Mesendoderm (in vitro differentiated cells): Measurements from ENCODE around the gene PTPRA.
"Not testable (repeated sequence)": the region's sequence is repeated elsewhere in the genome, so short reads cannot be mapped to it uniquely, and the experiment has no call there.

Experiments
- DNase-seq: peaks from one replicate; pipeline ENCODE4 v3.0.0; 2013
- H2AK5ac ChIP-seq: 2 replicates; pipeline ENCODE4 v1.6.1; 2013; ENCODE audit warnings: low read length, inconsistent platforms
- H2BK120ac ChIP-seq: 2 replicates; pipeline ENCODE4 v1.6.1; 2013; ENCODE audit warnings: low read depth, mild to moderate bottlenecking, low read length, moderate library complexity, mixed read lengths
- H2BK15ac ChIP-seq: replicated peaks from 2 replicates; pipeline ENCODE4 v1.6.1; 2013; ENCODE audit warnings: low read depth, mild to moderate bottlenecking, moderate library complexity
- H2BK5ac ChIP-seq: 2 replicates; pipeline ENCODE4 v1.6.1; 2013; ENCODE audit warnings: low read length, inconsistent platforms
- H3K18ac ChIP-seq: 2 replicates; pipeline ENCODE4 v1.6.1; 2013; ENCODE audit warnings: mild to moderate bottlenecking, low read length, mixed read lengths
- H3K23ac ChIP-seq: one replicate; pipeline ENCODE4 v1.6.1; 2013; ENCODE audit warnings: low read length
- H3K27ac ChIP-seq: 2 replicates; pipeline ENCODE4 v1.5.1; 2013; ENCODE audit warnings: low read depth, mild to moderate bottlenecking, inconsistent platforms, low read length, moderate library complexity
- H3K27me3 ChIP-seq: 2 replicates; pipeline ENCODE4 v1.6.1; 2013; ENCODE audit warnings: low read length, control low read depth, mild to moderate bottlenecking, inconsistent platforms; ENCODE audit not compliant: insufficient read depth, poor library complexity
- H3K36me3 ChIP-seq: 2 replicates; pipeline ENCODE4 v1.6.1; 2013; ENCODE audit warnings: low read length, inconsistent platforms; ENCODE audit not compliant: control insufficient read depth, insufficient read depth
- H3K4ac ChIP-seq: one replicate; pipeline ENCODE4 v1.6.1; 2013; ENCODE audit warnings: low read depth, mild to moderate bottlenecking, low read length, moderate library complexity
- H3K4me1 ChIP-seq: 2 replicates; pipeline ENCODE4 v1.6.1; 2013; ENCODE audit warnings: low read depth, low read length, inconsistent platforms; ENCODE audit not compliant: control insufficient read depth
- H3K4me2 ChIP-seq: 2 replicates; pipeline ENCODE4 v1.6.1; 2013; ENCODE audit warnings: low read length
- H3K4me3 ChIP-seq: 2 replicates; pipeline ENCODE4 v1.5.1; 2013; ENCODE audit warnings: mild to moderate bottlenecking, low read length
- H3K56ac ChIP-seq: one replicate; pipeline ENCODE4 v1.6.1; 2013; ENCODE audit warnings: low read length
- H3K79me1 ChIP-seq: 2 replicates; pipeline ENCODE4 v1.6.1; 2013; ENCODE audit warnings: low read length, inconsistent platforms
- H3K79me2 ChIP-seq: 2 replicates; pipeline ENCODE4 v1.6.1; 2013; ENCODE audit warnings: mild to moderate bottlenecking, low read length; ENCODE audit not compliant: control insufficient read depth, insufficient read depth
- H3K9ac ChIP-seq: 2 replicates; pipeline ENCODE4 v1.6.1; 2013; ENCODE audit warnings: low read length, inconsistent platforms
- H4K5ac ChIP-seq: one replicate; pipeline ENCODE4 v1.6.1; 2013; ENCODE audit warnings: low read length
- H4K8ac ChIP-seq: one replicate; pipeline ENCODE4 v1.6.1; 2013; ENCODE audit warnings: low read depth, mild to moderate bottlenecking, control low read depth, low read length, moderate library complexity
- WGBS: extraction: QIAGEN DNeasy Blood & Tissue Kit; methylation state at CpG from one replicate; pipeline ENCODE4 v1.1.7; 2013; ENCODE audit warnings: low lambda C conversion rate, missing lambda C conversion rate; ENCODE audit not compliant: insufficient coverage; ENCODE audit errors: extremely low coverage; 5-methylcytosine and 5-hydroxymethylcytosine counted together

The PTPRA gene

DNA sequence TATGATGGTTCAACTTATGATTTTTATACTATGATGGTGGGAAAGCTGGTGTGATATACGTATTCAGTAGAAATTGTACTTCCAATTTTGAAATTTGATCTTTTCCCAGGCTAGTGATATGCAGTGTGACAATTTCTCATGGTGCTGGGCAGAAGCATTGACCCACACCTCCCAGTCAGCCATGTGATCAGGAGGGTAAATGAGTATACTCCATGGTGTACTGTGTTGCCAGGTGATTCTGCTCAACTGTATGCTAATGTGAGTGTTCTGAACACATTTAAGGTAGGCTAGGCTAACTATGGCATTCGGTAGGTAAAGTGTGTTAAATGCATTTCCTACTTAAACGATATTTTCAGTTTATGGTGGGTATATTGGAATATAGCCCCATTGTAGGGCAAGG, 19.1 kb downstream of the PTPRA start:
- H3K4me3 ChIP-seq: no peak overlapping the region
- no peak overlapping the region for H3K56ac ChIP-seq
- no peak overlapping the region for H3K27ac ChIP-seq
- H4K8ac ChIP-seq: no peak overlapping the region
- H3K9ac ChIP-seq: no peak overlapping the region
- H2BK120ac ChIP-seq: no peak overlapping the region
- peaks cover 9% of the 10 kb centered on the region for H3K79me1 ChIP-seq
- no peak overlapping the region for H2AK5ac ChIP-seq
- no peak overlapping the region for H3K18ac ChIP-seq
- H2BK5ac ChIP-seq: no peak overlapping the region
- H3K27me3 ChIP-seq: no peaks in the 10 kb centered on the region
- no peaks in the 10 kb centered on the region for H3K36me3 ChIP-seq
- H2BK15ac ChIP-seq: no peak overlapping the region
- DNase-seq: no peak
- no CpG with 5 or more reads among the region's 3 CpGs for WGBS
- no peaks in the 10 kb centered on the region for H3K4me1 ChIP-seq
- no peak overlapping the region for H3K23ac ChIP-seq
- no peak overlapping the region for H4K5ac ChIP-seq
- H3K79me2 ChIP-seq: peaks cover 19% of the 10 kb centered on the region
- no peak overlapping the region for H3K4ac ChIP-seq
- no peak overlapping the region for H3K4me2 ChIP-seq

DNA sequence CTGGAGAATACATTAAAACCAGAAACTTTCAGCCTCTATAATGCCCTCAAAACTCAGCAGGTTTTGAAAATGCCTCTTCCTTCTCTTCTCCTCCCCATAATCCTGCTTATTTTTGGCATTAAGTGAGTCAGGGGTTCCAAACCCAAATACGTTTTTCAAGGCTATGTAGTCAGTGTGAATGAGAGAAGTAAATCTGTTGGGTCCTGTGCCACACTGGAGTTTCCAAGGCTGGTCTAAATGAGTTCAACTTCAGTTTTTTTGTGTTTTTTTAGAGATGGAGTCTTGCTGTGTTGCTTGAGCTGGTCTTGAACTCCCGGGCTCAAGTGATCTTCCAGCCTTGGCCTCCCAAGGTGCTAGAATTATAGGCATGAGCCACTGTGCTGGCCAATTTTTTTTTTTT, 20.9 kb downstream of the PTPRA start:
- H4K5ac ChIP-seq: no peak overlapping the region
- WGBS: no CpG with 5 or more reads among the region's 2 CpGs
- H3K4me2 ChIP-seq: no peak overlapping the region
- H3K79me2 ChIP-seq: peaks cover 11% of the 10 kb centered on the region
- no peak overlapping the region for H2BK5ac ChIP-seq
- no peaks in the 10 kb centered on the region for H3K4me1 ChIP-seq
- no peak overlapping the region for H3K4ac ChIP-seq
- no peak overlapping the region for H2AK5ac ChIP-seq
- H3K9ac ChIP-seq: no peak overlapping the region
- no peak overlapping the region for H3K27ac ChIP-seq
- no peak overlapping the region for H3K4me3 ChIP-seq
- H3K27me3 ChIP-seq: no peaks in the 10 kb centered on the region
- H2BK120ac ChIP-seq: no peak overlapping the region
- no peaks in the 10 kb centered on the region for H3K36me3 ChIP-seq
- H3K79me1 ChIP-seq: peaks cover 6% of the 10 kb centered on the region
- no peak overlapping the region for H2BK15ac ChIP-seq
- no peak overlapping the region for H4K8ac ChIP-seq
- DNase-seq: no peak
- no peak overlapping the region for H3K23ac ChIP-seq
- no peak overlapping the region for H3K56ac ChIP-seq
- no peak overlapping the region for H3K18ac ChIP-seq

- DNase-seq, H3K4me2 ChIP-seq, H3K18ac ChIP-seq, H3K27ac ChIP-seq, H3K23ac ChIP-seq, H3K4me3 ChIP-seq, H4K8ac ChIP-seq, H2BK120ac ChIP-seq, H3K4ac ChIP-seq, H2AK5ac ChIP-seq, H3K27me3 ChIP-seq, H2BK5ac ChIP-seq, H3K56ac ChIP-seq, H3K79me1 ChIP-seq, H2BK15ac ChIP-seq, H3K4me1 ChIP-seq, H3K9ac ChIP-seq, H3K36me3 ChIP-seq, H4K5ac ChIP-seq, H3K79me2 ChIP-seq: not testable (repeated sequence)
- no CpG with 5 or more reads among the region's 3 CpGs for WGBS
Observed at GRCh38 chr20:2895154-2895553, 21.9 kb downstream of the PTPRA start.

GRCh38 chr20:2899243-2899642, 26.0 kb downstream of the PTPRA start:
- no peaks in the 10 kb centered on the region for H3K36me3 ChIP-seq
- H2BK15ac ChIP-seq: no peak overlapping the region
- H3K4me1 ChIP-seq: no peaks in the 10 kb centered on the region
- H3K4me2 ChIP-seq: no peak overlapping the region
- DNase-seq: no peak
- peaks cover 2% of the 10 kb centered on the region for H3K79me2 ChIP-seq
- H3K4me3 ChIP-seq: no peak overlapping the region
- H3K56ac ChIP-seq: no peak overlapping the region
- H2AK5ac ChIP-seq: no peak overlapping the region
- H3K27me3 ChIP-seq: no peaks in the 10 kb centered on the region
- no peak overlapping the region for H3K18ac ChIP-seq
- H2BK5ac ChIP-seq: no peak overlapping the region
- H3K27ac ChIP-seq: no peak overlapping the region
- H2BK120ac ChIP-seq: no peak overlapping the region
- WGBS: 100% methylated on average over 1 of the region's 3 CpGs
- H3K23ac ChIP-seq: no peak overlapping the region
- peaks cover 4% of the 10 kb centered on the region for H3K79me1 ChIP-seq
- H3K9ac ChIP-seq: no peak overlapping the region
- H3K4ac ChIP-seq: no peak overlapping the region
- no peak overlapping the region for H4K8ac ChIP-seq
- no peak overlapping the region for H4K5ac ChIP-seq

- Histone ChIP-seq H2BK120ac (no peak overlapping the region), H2BK5ac (no peak overlapping the region), H2AK5ac (no peak overlapping the region), H3K79me2 (no peaks in the 10 kb centered on the region), H2BK15ac (no peak overlapping the region), H4K5ac (no peak overlapping the region), H3K36me3 (no peaks in the 10 kb centered on the region), H3K79me1 (peaks cover 4% of the 10 kb centered on the region), H3K23ac (no peak overlapping the region), H3K4me2 (no peak overlapping the region), H3K27me3 (no peaks in the 10 kb centered on the region), H3K56ac (no peak overlapping the region), H3K9ac (no peak overlapping the region), H3K4me3 (no peak overlapping the region), H3K4ac (no peak overlapping the region), H3K4me1 (no peaks in the 10 kb centered on the region), H4K8ac (no peak overlapping the region), H3K18ac (no peak overlapping the region), H3K27ac (no peak overlapping the region)
- no peak for DNase-seq
- WGBS: no CpG with 5 or more reads among the region's 11 CpGs
Observed at GRCh38 chr20:2900845-2901592, 27.7 kb downstream of the PTPRA start.

DNA sequence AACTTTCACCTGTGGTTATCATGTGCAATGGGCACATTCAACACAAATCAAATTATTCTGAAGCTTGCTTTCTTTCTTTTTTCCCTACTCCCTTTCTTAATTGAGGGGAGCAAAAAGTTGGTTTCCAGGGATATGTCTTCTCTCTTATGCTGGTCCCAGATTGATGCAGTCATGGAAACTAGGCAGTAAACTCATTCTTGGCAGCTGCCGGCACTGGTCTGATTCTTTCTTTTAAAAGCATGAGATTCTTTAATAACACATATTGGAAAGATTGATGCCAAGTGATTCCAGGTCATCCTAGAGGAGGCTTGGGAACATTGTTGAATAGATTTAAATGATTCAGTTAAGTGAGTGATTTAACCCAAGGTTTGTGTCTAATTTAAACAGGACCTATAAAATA, 29.0 kb downstream of the PTPRA start:
- Histone ChIP-seq H2BK120ac (no peak overlapping the region), H4K5ac (no peak overlapping the region), H3K27me3 (no peaks in the 10 kb centered on the region), H3K4me1 (no peaks in the 10 kb centered on the region), H3K23ac (no peak overlapping the region), H2BK5ac (no peak overlapping the region), H3K18ac (no peak overlapping the region), H3K4ac (no peak overlapping the region), H4K8ac (no peak overlapping the region), H3K36me3 (no peaks in the 10 kb centered on the region), H3K27ac (no peak overlapping the region), H3K4me3 (no peak overlapping the region), H3K9ac (no peak overlapping the region), H3K79me1 (peaks cover 4% of the 10 kb centered on the region), H2BK15ac (no peak overlapping the region), H3K56ac (no peak overlapping the region), H3K79me2 (no peaks in the 10 kb centered on the region), H2AK5ac (no peak overlapping the region), H3K4me2 (no peak overlapping the region)
- DNase-seq: no peak
- no CpG with 5 or more reads among the region's 1 CpG for WGBS
